GM21423 (cell line): ENCODE measurements around the gene MED26.
A peak's percentile ranks its signal among the peaks of the same experiment; 100 is the strongest.
"Not testable (repeated sequence)": the region's sequence is repeated elsewhere in the genome, so short reads cannot be mapped to it uniquely, and the experiment has no call there.

Source experiments
- ATAC-seq: cut with Tn5 transposase; IDR thresholded peaks from one replicate; pipeline ENCODE4 v1.9.1; 2021; ENCODE audit warnings: mild to moderate bottlenecking, moderate library complexity; ENCODE audit not compliant: unreplicated experiment

The MED26 gene

DNA sequence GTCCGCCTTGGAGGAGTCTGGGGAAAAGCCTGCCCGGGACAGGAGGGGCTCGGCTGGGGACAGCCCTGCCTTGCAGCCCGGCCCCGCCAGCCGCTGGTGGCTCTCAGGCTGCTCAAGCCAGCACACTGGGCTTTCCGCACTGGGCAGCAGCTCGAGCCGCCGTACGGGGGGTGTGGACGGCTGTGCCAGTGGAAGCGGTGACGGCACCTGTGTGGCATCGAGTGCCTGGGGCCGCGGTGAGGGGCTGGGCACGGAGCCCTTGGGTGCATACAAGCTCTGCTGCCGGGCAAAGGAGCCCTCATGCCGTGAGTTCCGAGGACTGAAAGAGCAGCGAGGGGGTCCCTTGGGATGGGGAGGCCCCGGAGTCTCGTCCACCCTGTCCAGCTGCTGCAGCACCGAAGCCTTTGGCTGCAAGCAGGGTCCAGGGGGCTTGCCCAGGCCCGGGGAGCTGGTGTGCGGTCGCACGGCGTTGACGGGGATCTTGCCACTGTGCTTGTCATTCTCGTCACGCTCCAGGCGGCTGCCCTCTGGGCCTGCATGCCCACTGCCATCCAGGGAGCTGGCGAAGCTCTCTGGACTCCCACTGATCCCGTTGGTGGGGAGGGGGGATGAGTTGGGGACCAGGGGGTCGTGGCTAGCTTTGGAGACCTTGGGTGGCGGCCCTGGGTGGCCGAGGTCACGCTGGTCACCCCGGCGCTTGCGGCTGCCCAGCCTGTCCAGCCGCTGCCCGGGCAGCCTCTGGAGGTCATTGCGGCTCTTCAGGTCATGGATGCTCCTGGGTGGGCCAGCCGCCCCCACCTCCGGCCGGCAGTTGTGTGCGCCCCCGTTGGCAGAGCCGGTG, 51.1 kb downstream of the MED26 start:
- ATAC-seq, result no peak

DNA sequence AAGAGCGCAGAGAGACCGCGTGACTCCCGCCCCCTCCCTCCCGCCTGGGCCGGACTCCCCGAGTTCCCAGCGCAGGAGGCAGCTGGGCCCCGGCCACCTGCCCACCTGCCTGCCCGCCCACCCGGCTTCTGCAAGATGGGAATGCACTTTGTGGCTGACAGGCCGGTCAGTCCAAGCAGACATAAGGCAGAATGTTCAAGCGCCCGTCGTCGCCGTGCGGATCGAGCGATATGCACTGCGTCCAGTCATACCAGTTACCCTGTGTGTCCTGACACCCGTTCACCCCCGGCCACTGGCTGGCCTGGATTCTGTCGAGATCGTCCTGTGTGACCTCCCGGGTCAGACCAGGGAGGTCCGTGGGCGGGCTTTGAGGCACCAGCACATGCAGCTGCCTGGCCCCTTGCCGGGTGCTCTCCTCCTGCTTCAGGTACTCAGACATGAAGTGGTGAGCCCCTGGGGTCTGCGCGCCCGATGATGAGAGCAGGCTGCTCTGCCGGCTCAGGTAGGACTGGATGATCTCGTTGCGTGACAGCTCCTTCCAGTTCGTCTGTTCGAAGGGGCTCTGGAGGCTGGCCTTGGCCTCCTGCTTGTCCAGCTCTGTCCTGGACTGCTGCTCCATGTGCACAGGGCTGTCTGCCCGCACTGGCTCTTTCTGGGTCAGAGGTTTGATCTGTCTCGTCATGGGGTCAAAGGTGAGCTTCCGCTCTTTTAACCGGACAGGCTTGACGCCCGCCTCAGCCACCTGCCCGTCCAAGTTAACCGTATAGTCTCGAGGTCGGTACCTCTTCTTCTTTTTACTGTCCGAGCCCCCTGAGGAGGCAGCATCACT, 51.9 kb downstream of the MED26 start:
- no peak for ATAC-seq

DNA sequence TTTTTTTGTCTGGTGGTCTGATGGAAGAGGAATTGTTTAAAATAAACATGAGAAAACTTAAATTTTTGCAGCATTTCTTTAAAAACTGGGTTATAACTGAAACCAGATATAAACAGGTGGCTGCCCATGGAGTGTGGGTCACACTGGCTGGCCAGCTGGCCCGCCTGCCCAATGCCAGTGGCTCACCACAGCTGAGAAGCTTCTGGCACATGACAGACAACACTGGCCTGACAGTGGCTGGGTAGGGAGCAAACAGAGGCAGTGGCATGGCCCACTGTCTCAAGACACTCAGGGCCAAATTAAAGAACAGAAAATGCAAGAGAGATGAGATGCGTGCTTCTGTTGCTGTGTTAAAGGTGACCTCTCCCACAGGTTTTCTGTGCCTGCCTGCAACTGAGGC, 52.7 kb downstream of the MED26 start:
- no peak for ATAC-seq

DNA sequence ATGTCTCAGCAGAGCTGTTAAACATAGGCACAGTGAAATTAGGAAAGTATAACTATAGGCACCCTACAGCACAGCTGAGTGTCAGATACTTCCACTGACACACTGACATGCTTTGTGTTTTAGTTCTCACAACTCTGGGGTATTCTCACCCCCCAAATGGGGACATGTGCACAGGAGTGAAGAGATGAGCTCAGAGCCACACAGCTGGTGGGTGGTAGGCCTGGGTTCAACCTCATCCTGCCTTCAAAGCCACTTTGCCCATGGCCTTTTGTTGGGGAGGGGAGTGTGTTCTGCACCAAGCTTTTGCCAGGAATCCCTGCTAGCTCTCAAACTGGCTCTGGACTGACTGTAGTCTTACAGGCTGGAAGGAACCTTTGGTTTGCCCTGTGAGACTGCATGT, 54.1 kb downstream of the MED26 start:
- ATAC-seq, result no peak

DNA sequence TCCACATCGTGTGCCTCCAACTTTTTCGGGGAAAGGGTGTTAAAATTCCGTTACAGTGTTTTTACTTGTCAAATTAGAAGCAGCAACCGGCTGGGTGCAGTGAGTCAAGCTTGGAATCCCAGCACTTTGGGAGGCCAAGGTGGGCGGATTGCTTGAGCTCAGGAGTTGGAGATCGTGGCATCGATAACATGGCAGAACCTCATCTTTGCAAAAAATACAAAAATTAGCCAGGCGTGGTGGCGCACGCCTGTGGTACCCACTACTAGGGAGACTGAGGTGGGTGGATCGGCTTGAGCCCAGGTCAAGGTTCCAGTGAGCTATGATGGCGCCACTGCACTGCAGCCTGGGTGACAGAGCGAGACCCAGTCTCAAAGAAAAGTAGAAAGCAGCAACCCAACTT, 54.7 kb downstream of the MED26 start:
- ATAC-seq, result no peak

DNA sequence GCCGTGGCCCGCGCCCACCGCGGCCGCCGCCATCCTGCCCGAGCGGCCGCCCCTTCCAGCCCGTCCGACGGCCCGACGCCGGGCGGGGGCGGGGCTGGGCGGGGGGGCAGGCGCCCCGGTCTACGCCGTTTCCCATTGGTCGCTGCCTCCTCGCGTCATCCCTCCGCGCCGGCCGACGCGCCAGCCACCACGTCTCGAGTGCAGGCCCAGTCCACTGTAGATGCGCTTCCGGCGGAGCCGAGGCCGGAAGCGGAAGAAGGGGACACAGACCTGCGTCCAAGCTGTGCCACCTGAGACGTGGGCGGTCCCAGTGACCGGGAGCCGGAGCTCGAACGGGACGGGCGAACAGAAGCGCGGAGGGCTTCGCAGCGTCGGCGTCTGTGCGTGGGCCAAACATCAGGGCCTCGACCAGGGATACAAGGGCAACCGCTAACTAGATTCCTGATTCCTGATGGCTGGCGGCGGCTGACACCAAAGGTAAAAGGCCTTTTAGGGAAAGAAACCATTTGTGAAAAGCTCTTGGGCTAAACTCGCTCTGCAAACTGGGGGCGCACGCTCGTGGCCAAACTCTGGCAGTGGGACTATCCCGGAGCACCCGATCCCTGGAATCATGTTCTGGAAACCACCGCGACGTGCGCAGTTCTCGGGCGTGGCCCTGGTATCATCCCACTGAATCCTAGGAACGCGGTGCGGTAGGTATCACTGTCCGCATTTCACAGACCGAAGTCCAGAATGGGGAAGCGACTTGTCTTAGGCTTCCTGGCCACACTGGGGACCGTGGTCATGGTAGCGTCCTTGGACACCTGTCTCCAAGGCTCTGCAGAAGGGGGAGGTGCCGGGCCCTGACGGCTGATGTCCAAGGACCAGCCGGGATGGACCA, 55.4 kb downstream of the MED26 start, which contains the start of gene SLC35E1:
Gene SLC35E1 (minus strand): TSS at position 84 of the 880 bp plus-strand sequence. CDS start 51 bp downstream, at position 33.
- peak; percentile 80 for ATAC-seq

DNA sequence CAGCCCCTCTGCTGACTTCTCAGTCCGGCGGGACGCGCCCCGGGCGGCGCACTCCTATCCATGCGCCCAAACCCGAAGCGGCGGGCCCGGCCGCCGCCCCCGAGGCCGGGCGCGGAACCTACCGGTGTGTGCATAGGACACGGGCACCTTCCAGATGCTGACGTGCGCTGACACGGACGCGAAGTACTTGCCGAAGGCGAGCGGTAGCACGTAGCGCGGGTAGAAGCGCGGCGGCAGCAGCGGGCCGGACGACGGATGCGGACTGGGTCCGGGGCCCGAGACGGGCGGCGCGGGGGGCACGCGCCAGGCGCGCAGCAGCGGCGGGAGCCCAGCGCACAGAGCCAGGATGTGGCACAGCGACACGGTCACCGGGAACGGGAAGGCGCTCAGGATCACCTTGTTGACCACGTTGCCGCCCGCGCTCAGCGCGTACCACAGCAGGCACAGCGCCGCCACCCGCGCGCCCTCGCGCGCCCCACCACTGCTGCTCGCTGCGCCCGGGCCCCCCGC, 56.1 kb downstream of the MED26 start:
- peak; percentile 13 for ATAC-seq

DNA sequence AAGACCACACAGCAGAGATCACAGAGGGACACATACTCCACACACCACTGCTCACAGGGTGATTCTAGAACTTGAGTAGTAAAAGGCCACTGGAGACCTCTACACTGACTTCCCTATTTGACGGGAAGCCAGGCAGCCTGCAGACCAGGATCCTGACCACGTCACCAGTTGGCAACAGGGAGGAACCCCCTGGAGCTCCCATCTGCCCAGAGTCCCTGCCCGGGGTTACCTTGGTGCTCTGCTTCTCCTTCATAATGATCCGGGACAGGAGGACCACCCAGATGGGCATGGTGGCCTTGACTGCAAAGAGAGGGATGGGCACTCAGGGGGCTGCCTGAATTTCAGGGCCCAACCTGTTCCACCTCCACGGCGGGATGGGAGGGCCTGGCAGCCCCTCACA, 56.7 kb downstream of the MED26 start:
- ATAC-seq, result no peak

DNA sequence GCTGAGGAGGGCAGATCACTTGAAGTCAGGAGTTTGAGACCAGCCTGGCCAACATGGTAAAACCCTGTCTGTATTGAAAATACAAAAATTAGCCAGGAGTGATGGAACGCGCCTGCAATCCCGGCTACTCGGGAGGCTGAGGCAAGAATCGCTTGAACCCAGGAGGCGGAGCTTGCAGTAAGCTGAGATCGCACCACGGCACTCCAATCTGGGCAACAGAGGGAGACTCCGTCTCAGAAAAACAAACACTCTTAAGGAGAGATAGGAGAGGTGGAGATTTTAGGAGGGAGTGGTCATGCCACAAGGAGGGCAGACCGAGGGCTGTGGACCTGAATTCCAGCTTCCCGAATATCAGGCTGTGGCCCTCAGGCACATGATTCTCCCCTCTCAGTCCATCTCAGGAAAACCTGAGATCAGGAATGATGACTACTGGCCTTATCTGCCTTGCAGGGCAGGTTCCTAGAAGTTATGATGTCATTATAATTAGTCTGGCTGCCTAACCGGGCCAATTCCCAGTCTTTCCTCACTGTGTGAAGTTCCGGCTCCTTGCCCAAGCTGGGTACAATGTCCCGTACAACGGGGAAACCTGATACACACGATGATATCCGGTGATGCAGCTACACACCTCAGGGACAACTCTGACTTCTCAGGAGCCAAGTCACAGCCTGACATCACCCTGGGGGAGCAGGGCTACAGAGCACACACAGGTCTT, 58.2 kb downstream of the MED26 start:
- no peak for ATAC-seq

DNA sequence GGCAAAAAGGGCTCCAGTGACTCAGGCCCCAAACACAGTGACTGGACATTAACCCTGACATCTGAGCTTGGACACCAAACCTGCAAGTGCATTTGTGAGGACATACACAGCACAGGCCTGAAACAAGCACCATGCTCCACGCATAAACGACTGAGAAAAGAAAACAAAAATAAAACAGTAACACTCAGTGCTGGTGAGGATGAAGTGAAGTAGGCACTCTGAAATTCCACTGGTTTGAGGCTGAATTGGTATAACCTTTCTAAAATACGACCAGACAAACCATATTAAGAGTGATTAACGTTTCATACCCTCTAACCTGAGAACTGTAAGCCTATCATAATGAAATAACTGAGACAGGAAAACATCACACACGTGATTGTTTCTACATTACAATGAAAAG, 61.3 kb downstream of the MED26 start:
- no peak for ATAC-seq

DNA sequence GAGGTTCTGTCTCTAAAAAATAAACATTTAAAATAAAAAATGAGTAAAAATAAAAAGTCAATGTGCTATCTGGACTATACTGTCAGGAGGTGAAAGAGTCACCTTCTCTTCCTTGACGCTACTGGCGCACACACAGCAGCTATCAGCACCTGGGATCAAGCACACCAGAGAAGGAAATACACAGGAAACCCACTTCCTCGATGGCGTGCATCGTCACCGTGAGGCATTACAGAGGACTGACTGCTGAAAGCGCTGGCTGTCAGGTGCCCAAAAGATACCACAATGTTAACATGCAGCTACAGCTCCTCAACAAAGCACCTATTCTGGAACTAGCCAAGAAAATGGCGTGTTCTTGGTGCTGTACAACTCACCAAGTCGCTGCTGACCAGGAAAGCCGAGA, 61.8 kb downstream of the MED26 start:
- no peak for ATAC-seq

DNA sequence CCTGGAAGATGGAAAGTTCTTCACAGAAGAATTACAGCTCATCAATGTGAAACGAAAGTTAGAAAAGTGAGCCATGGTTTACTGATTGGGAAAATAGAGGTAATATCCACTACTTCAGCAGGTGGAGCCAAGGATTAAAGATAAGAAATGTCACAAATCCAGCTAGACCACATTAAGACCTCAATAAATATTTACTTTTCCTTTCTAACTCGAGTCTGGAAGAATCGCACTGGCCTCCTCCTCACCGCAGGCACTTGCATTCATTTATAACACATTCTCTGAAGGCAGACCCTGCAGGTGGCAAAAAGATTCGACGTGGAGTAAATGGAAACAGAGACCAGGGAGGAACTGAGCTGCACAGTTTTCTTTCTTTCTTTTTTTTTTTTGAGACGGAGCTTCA, 63.2 kb downstream of the MED26 start:
- no peak for ATAC-seq

DNA sequence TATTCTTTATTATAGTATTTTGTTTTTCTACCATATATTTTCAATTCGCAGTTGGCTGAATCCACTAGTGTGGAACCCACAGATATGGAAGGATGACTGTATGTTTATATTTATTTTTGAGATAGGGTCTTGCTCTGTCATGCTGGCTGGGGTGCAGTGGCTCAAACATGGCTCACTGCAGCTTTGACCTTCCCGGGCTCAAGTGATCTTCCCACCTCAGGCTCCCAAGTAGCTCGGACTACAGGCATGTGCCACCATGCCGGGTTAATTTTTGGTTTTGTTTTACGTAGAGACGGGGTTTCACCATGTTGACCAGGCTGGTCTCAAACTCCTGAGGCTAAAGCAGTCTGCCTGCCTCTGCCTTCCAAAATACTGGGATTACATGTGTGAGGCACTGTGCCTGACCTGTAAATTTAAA, 65.4 kb downstream of the MED26 start:
- no peak for ATAC-seq

DNA sequence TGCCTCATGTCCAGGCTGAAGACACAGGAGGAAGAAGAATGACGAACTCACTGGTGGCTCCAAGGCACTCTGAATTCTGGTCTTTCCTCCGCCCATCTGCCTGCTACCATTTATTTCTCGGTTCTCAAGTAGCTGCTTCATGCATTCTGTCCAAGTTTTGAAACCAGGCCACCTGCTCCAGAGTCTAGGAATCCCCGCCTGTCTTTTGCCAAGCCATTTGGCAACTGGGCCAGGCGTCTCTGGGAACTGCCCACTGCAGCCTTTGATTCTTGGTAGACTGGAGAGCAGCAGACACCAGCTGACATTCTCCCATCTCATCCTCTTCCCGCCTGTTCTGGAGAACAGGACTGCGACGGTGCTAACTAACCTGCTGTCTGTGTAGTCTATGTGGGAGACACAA, 66.6 kb downstream of the MED26 start:
- ATAC-seq, result no peak

DNA sequence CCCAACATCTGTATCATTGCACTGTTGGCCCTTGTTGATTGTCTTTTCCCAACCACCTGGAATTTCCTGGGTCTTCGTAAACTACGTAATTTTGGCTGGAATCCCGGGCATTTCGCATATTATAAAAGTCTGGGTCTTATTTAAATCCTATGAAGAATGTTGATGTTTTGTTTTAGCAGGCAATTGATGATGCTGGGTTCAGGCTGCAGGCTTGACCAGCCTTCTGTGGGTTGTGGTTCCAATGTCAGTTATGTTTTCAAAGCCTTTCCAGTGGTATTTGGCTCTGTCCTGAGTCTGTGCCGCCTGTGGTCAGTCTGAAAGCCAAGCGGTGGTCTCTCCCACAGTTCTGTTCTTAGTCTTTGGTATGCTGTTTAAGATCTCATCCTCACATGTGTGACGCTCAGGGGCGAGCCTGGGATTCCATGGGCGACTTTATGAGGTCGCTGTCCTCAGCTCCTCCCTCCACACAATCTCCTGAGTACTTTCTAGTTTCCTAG, 68.2 kb downstream of the MED26 start:
- ATAC-seq, result no peak

DNA sequence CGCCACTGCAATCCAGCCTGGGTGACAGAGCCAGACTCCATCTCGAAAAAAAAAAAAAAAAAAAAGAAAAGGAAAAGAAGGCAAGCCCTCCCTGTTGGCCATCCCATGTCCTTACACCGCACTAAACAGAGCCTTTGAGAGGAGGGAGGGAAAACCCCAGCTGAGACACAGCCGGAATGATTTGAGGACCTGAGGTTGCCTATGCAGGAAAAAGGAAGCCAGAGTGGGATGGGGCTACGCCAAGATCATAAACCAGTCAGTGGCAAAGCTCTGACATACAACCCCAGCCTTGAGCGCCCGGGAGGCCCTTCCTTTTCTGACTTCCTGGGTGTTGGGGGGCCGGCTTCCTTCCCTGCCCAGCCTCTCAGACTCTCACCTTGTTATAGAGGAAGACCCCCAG, 73.2 kb downstream of the MED26 start:
- no peak for ATAC-seq

DNA sequence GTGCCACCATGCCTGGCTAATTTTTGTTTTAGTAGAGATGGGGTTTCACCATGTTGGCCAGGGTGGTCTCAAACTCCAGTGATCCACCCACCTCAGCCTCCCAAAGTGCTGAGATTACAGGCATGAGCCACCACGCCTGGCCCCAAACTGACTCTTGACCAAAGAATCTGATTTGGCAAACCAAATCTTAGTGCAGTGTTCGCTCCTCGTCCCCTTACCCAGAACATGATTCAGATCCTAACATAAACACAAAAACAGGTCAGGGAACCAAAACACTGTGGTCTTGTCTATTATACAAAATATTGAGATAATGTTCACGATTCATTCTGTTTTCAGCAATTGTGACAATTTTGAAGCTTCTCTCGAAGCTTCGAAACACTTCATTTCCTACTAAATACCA, 76.1 kb downstream of the MED26 start:
- ATAC-seq, result not testable (repeated sequence)

DNA sequence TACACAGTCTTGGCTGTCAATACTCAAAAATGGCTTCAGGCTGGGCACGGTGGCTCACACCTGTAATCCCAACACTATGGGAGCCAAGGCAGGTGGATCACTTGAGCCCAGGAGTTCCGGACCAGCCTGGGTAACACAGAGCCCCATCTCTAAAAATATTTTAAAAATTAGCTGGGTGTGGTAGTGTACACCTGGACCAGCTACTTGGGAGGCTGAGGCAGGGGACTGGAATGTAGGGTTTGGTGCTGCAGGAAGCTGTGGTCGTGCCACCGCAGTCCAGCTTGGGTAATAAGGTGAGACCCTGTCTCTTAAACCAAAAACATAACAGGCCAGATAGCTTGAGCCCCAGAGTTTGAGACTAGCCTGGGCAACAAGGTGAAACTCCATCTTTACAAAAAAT, 79.0 kb downstream of the MED26 start:
- no peak for ATAC-seq

DNA sequence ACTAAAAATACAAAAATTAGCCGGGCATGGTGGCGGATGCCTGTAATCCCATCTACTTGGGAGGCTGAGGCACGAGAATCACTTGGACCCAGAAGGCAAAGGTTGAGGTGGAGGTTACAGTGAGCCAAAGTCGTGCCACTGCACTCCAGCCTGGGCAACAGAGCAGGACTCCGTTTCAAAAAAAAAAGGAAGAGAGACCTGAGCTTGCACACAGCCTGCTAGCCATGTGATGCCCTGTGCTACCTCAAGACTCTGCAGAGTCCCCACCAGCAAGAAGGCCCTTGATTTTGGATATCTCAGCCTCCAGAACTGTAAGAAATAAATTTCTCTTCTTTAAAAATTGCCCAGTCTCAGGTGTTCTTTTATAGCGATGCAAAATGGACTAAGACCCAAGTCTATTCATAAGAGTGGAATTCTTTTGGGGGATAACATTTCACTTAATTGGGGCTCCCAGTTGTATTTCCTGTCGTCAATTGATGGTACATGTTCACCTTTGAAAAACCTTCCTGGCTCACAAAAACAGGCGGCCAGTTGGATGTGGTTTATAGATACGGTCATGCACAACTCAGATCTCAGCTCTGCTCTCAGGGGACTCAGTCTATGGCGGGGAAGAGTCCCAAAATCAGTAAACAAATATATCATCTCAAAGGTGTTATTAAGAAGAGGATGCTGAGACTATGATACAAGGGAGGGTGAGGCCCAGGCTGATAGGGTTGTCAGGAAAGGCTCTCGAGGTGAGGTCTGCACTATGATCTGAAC, 83.4 kb downstream of the MED26 start:
- ATAC-seq, result no peak
